ENCODE data around the gene C19orf38. TPM values are rescaled to one million over a fixed set of nuclear protein-coding genes. Genes with fewer than 3 reads are reported as not detected.

The C19orf38 gene
- total and polyA plus RNA-seq, 4 experiments from 2014 or later = 0.21 to 0.49 (median 0.36) TPM; not detected in 1

- ChIA-PET CTCF (ENCODE audit: partially characterized antibody) (no interaction called here), POLR2A (ENCODE audit: partially characterized antibody) (interaction anchor here (0.7 kb wide), 1 partner anchor 939 kb away, joined by 3 read pairs; no protein-coding TSS in a partner anchor)
- no peak for DNase-seq
- H3K27ac Mint-ChIP-seq = peak overlapping the region in 1 of 7 donors; percentile 13
- Histone ChIP-seq H3K36me3 (ENCODE audit: insufficient read depth, low read length) (no peaks in the 10 kb centered on the region), H3K9me3 (ENCODE audit: control insufficient read depth in 1 of 2, low read length in 2 of 2) (no peaks in the 10 kb centered on the region), H3K27me3 (ENCODE audit: insufficient read depth, low read length) (no peaks in the 10 kb centered on the region), H3K27ac (ENCODE audit: low read depth, low read length) (no peak overlapping the region), H3K4me1 (ENCODE audit: insufficient read depth, low read length) (peaks cover 10% of the 10 kb centered on the region), H3K4me3 (ENCODE audit: low read length in 2 of 2) (no peak overlapping the region)
- intact Hi-C loops (cut with micrococcal nuclease) = no loop called here
- no peaks in the 10 kb centered on the region for H3K27me3 Mint-ChIP-seq
- H3K4me3 Mint-ChIP-seq = no peak overlapping the region
- H3K4me1 Mint-ChIP-seq = peaks cover 8 to 16% (median 9%) of the 10 kb centered on the region in 4 donors
- peaks cover 0 to 10% (median 2%) of the 10 kb centered on the region in 8 donors for H3K9me3 Mint-ChIP-seq
- H3K36me3 Mint-ChIP-seq = peaks cover 5 to 14% of the 10 kb centered on the region in 2 donors
Measured at GRCh38 chr19:10899151-10899653, 51.0 kb downstream of the C19orf38 start.

GRCh38 chr19:10907925-10908324 is 59.7 kb downstream of the C19orf38 start:
- Mint-ChIP-seq H3K36me3 (peaks cover 22 to 29% of the 10 kb centered on the region in 2 donors), H3K9me3 (peaks cover 0 to 7% (median 0%) of the 10 kb centered on the region in 8 donors), H3K4me1 (no peaks in the 10 kb centered on the region), H3K4me3 (no peak overlapping the region), H3K27ac (no peak overlapping the region), H3K27me3 (no peaks in the 10 kb centered on the region)
- peaks cover 22% of the 10 kb centered on the region for H3K36me3 ChIP-seq (ENCODE audit: insufficient read depth, low read length)
- H3K9me3 ChIP-seq (ENCODE audit: control insufficient read depth in 1 of 2, low read length in 2 of 2) = no peaks in the 10 kb centered on the region
- H3K4me3 ChIP-seq (ENCODE audit: low read length in 2 of 2) = no peak overlapping the region
- intact Hi-C loops (cut with micrococcal nuclease) = no loop called here
- H3K27ac ChIP-seq (ENCODE audit: low read depth, low read length) = no peak overlapping the region
- H3K4me1 ChIP-seq (ENCODE audit: insufficient read depth, low read length) = no peaks in the 10 kb centered on the region
- POLR2A ChIA-PET (ENCODE audit: partially characterized antibody) = no interaction called here
- CTCF ChIA-PET (ENCODE audit: partially characterized antibody) = no interaction called here
- H3K27me3 ChIP-seq (ENCODE audit: insufficient read depth, low read length) = no peaks in the 10 kb centered on the region
- no peak for DNase-seq

- peaks cover 22% of the 10 kb centered on the region for H3K36me3 ChIP-seq (ENCODE audit: insufficient read depth, low read length)
- Mint-ChIP-seq H3K4me3 (no peak overlapping the region), H3K36me3 (peaks cover 18 to 27% of the 10 kb centered on the region in 2 donors)
Measured at GRCh38 chr19:10908380-10908960, 60.3 kb downstream of the C19orf38 start.

GRCh38 chr19:10911579-10912363 is 63.6 kb downstream of the C19orf38 start:
- Histone ChIP-seq H3K4me1 (ENCODE audit: insufficient read depth, low read length) (no peaks in the 10 kb centered on the region), H3K27ac (ENCODE audit: low read depth, low read length) (no peak overlapping the region), H3K9me3 (ENCODE audit: control insufficient read depth in 1 of 2, low read length in 2 of 2) (no peaks in the 10 kb centered on the region), H3K27me3 (ENCODE audit: insufficient read depth, low read length) (no peaks in the 10 kb centered on the region), H3K4me3 (ENCODE audit: low read length in 2 of 2) (no peak overlapping the region), H3K36me3 (ENCODE audit: insufficient read depth, low read length) (peaks cover 25% of the 10 kb centered on the region)
- peaks cover 11 to 27% of the 10 kb centered on the region in 2 donors for H3K36me3 Mint-ChIP-seq
- H3K27me3 Mint-ChIP-seq = no peaks in the 10 kb centered on the region
- no peaks in the 10 kb centered on the region for H3K9me3 Mint-ChIP-seq
- H3K4me3 Mint-ChIP-seq = no peak overlapping the region
- no peak for DNase-seq
- POLR2A ChIA-PET (ENCODE audit: partially characterized antibody) = no interaction called here
- no peak overlapping the region for H3K27ac Mint-ChIP-seq
- H3K4me1 Mint-ChIP-seq = no peaks in the 10 kb centered on the region
- intact Hi-C loops (cut with micrococcal nuclease) = no loop called here
- CTCF ChIA-PET (ENCODE audit: partially characterized antibody) = interaction anchor here (0.9 to 1.3 kb wide), 3 partner anchors 11 to 30 kb away, joined by 3 to 6 read pairs (median 3); no protein-coding TSS in a partner anchor

More at GRCh38 chr19:10908380-10908960, 60.3 kb downstream of the C19orf38 start:
- Histone ChIP-seq H3K27ac (ENCODE audit: low read depth, low read length) (no peak overlapping the region), H3K9me3 (ENCODE audit: control insufficient read depth in 1 of 2, low read length in 2 of 2) (no peaks in the 10 kb centered on the region), H3K27me3 (ENCODE audit: insufficient read depth, low read length) (no peaks in the 10 kb centered on the region), H3K4me1 (ENCODE audit: insufficient read depth, low read length) (no peaks in the 10 kb centered on the region), H3K4me3 (ENCODE audit: low read length in 2 of 2) (no peak overlapping the region)
- CTCF ChIA-PET (ENCODE audit: partially characterized antibody) = no interaction called here
- DNase-seq = no peak
- intact Hi-C loops (cut with micrococcal nuclease) = no loop called here
- POLR2A ChIA-PET (ENCODE audit: partially characterized antibody) = no interaction called here
- Mint-ChIP-seq H3K27ac (no peak overlapping the region), H3K9me3 (peaks cover 0 to 2% (median 0%) of the 10 kb centered on the region in 8 donors), H3K4me1 (no peaks in the 10 kb centered on the region), H3K27me3 (no peaks in the 10 kb centered on the region)

GRCh38 chr19:10912619-10913018 is 64.4 kb downstream of the C19orf38 start:
- H3K27ac ChIP-seq (ENCODE audit: low read depth, low read length) = no peak overlapping the region
- no peak for DNase-seq
- intact Hi-C loops (cut with micrococcal nuclease) = no loop called here
- H3K27me3 ChIP-seq (ENCODE audit: insufficient read depth, low read length) = no peaks in the 10 kb centered on the region
- Mint-ChIP-seq H3K9me3 (no peaks in the 10 kb centered on the region), H3K36me3 (peaks cover 11 to 27% of the 10 kb centered on the region in 2 donors), H3K27ac (no peak overlapping the region), H3K4me3 (no peak overlapping the region), H3K27me3 (no peaks in the 10 kb centered on the region), H3K4me1 (no peaks in the 10 kb centered on the region)
- POLR2A ChIA-PET (ENCODE audit: partially characterized antibody) = no interaction called here
- CTCF ChIA-PET (ENCODE audit: partially characterized antibody) = interaction anchor here (0.7 kb wide), 1 partner anchor 121 kb away, joined by 3 read pairs; no protein-coding TSS in a partner anchor
- H3K4me3 ChIP-seq (ENCODE audit: low read length in 2 of 2) = no peak overlapping the region
- peaks cover 25% of the 10 kb centered on the region for H3K36me3 ChIP-seq (ENCODE audit: insufficient read depth, low read length)
- no peaks in the 10 kb centered on the region for H3K4me1 ChIP-seq (ENCODE audit: insufficient read depth, low read length)
- H3K9me3 ChIP-seq (ENCODE audit: control insufficient read depth in 1 of 2, low read length in 2 of 2) = no peaks in the 10 kb centered on the region

- Mint-ChIP-seq H3K27ac (peak overlapping the region in 1 of 7 donors; percentile 42), H3K36me3 (peaks cover 9 to 23% of the 10 kb centered on the region in 2 donors), H3K9me3 (no peaks in the 10 kb centered on the region), H3K27me3 (no peaks in the 10 kb centered on the region), H3K4me3 (no peak overlapping the region), H3K4me1 (no peaks in the 10 kb centered on the region)
- H3K27ac ChIP-seq (ENCODE audit: low read depth, low read length) = no peak overlapping the region
- H3K4me1 ChIP-seq (ENCODE audit: insufficient read depth, low read length) = no peaks in the 10 kb centered on the region
- ChIA-PET POLR2A (ENCODE audit: partially characterized antibody) (no interaction called here), CTCF (ENCODE audit: partially characterized antibody) (no interaction called here)
- H3K9me3 ChIP-seq (ENCODE audit: control insufficient read depth in 1 of 2, low read length in 2 of 2) = no peaks in the 10 kb centered on the region
- intact Hi-C loops (cut with micrococcal nuclease) = no loop called here
- no peaks in the 10 kb centered on the region for H3K27me3 ChIP-seq (ENCODE audit: insufficient read depth, low read length)
- DNase-seq = no peak
- peaks cover 17% of the 10 kb centered on the region for H3K36me3 ChIP-seq (ENCODE audit: insufficient read depth, low read length)
- no peak overlapping the region for H3K4me3 ChIP-seq (ENCODE audit: low read length in 2 of 2)
Measured at GRCh38 chr19:10913716-10914340, 65.6 kb downstream of the C19orf38 start.

Measured in CD4-positive, alpha-beta memory T cell (primary cell).